H1 (cell line): ENCODE data around the gene TPD52L2. TPM values are rescaled to one million over a fixed set of nuclear protein-coding genes. Genes with fewer than 3 reads are reported as not detected.

Experiments used
- CTCF ChIA-PET: fragments of 300-600 bp; sonication (Branson Sonifier 250); formaldehyde crosslinking; loops from one replicate; lab custom pipeline; 2021; ENCODE audit not compliant: partially characterized antibody; lab: Charles Lee
- POLR2A ChIA-PET: fragments of 300-600 bp; sonication (Branson Sonifier 250); formaldehyde crosslinking; loops from one replicate; lab custom pipeline; 2021; ENCODE audit warnings: inconsistent platforms; ENCODE audit not compliant: partially characterized antibody; lab: Charles Lee
- DNase-seq, 2 experiments: peaks; one replicate each; pipeline versions ENCODE4 v3.0.0 to v3.0.0-alpha.2; 2010 to 2022; ENCODE audit warnings: low spot score in 2 of 2, low read depth in 1 of 2, mixed read lengths in 1 of 2
- FAIRE-seq: peaks from 2 replicates; lab custom pipeline; 2011; peaks lifted over from hg19 to GRCh38; lab: Jason Lieb, UNC
- H2AFZ ChIP-seq: 2 replicates; pipeline ENCODE4 v1.8.1; 2012; ENCODE audit warnings: low read length, inconsistent platforms
- H2AK5ac ChIP-seq: 2 replicates; pipeline ENCODE4 v1.6.1; 2013; ENCODE audit warnings: low read depth, low read length
- H2BK120ac ChIP-seq: replicated peaks from 2 replicates; pipeline ENCODE3; 2013; ENCODE audit warnings: low read depth, low read length, inconsistent platforms
- H2BK12ac ChIP-seq: 2 replicates; pipeline ENCODE4 v1.6.1; 2013; ENCODE audit warnings: low read depth, low read length
- H2BK15ac ChIP-seq: 2 replicates; pipeline ENCODE4 v1.6.1; 2013; ENCODE audit warnings: low read length
- H2BK20ac ChIP-seq: 2 replicates; pipeline ENCODE4 v1.6.1; 2013; ENCODE audit warnings: low read length
- H2BK5ac ChIP-seq: 2 replicates; pipeline ENCODE4 v1.6.1; 2013; ENCODE audit warnings: low read depth, low read length
- H3K14ac ChIP-seq: 2 replicates; pipeline ENCODE4 v1.6.1; 2013; ENCODE audit warnings: inconsistent platforms; ENCODE audit not compliant: insufficient read length
- H3K18ac ChIP-seq: 2 replicates; pipeline ENCODE4 v1.6.1; 2013; ENCODE audit warnings: low read length; ENCODE audit errors: extremely low read depth
- H3K23ac ChIP-seq: 2 replicates; pipeline ENCODE4 v1.6.1; 2013; ENCODE audit warnings: inconsistent platforms; ENCODE audit not compliant: insufficient read length
- H3K23me2 ChIP-seq: 2 replicates; pipeline ENCODE4 v1.6.1; 2013; ENCODE audit warnings: low read depth, low read length
- H3K27ac ChIP-seq: 2 replicates; pipeline ENCODE4 v1.6.1; 2011; ENCODE audit warnings: low read depth, low read length, inconsistent platforms
- H3K27me3 ChIP-seq, 4 experiments: replicated peaks in 1 of 4; 1 replicate in 1 of 4; 2 replicates in 3 of 4; pipeline versions ENCODE4 v1.6.1 to v1.8.1; 2011 to 2013; ENCODE audit warnings: low read length in 3 of 4, mild to moderate bottlenecking in 3 of 4, inconsistent platforms in 2 of 4, mixed read lengths in 2 of 4, moderate library complexity in 1 of 4; ENCODE audit not compliant: control insufficient read depth in 3 of 4, insufficient read depth in 3 of 4; ENCODE audit errors: extremely low read depth in 1 of 4
- H3K36me3 ChIP-seq, 4 experiments: 2 replicates each; pipeline versions ENCODE4 v1.6.1 to v1.8.1; 2011 to 2013; ENCODE audit warnings: mild to moderate bottlenecking in 4 of 4, low read length in 3 of 4, moderate library complexity in 2 of 4, control low read depth in 1 of 4, inconsistent platforms in 1 of 4; ENCODE audit not compliant: insufficient read depth in 4 of 4, control insufficient read depth in 2 of 4
- H3K4ac ChIP-seq: replicated peaks from 2 replicates; pipeline ENCODE3; 2013; ENCODE audit warnings: low read length, low read depth, mixed read lengths, inconsistent platforms; ENCODE audit not compliant: insufficient read length
- H3K4me1 ChIP-seq, 4 experiments: replicated peaks in 1 of 4; 1 replicate in 1 of 4; 2 replicates in 3 of 4; pipeline versions ENCODE4 v1.6.1 to v1.8.1; 2011 to 2013; ENCODE audit warnings: low read length in 3 of 4, inconsistent platforms in 2 of 4, mixed read lengths in 1 of 4; ENCODE audit not compliant: insufficient read depth in 4 of 4, control insufficient read depth in 3 of 4
- H3K4me2 ChIP-seq, 2 experiments: 2 replicates each; pipeline versions ENCODE4 v1.6.1 to v1.8.1; 2011 to 2013; ENCODE audit warnings: low read depth in 2 of 2, low read length in 2 of 2, control low read depth in 1 of 2, inconsistent platforms in 1 of 2, mild to moderate bottlenecking in 1 of 2; ENCODE audit not compliant: insufficient read depth in 1 of 2
- H3K4me3 ChIP-seq, 4 experiments: fragments of 200-600, 300-600 bp in 1 of 4; sonication (generic), shearing (Covaris generic), sonication (Bioruptor Twin) in 1 of 4; 2 replicates each; pipeline versions ENCODE4 v1.5.1 to v1.8.1; 2011 to 2016; ENCODE audit warnings: low read length in 4 of 4, low read depth in 3 of 4, control low read depth in 2 of 4, inconsistent platforms in 2 of 4, mild to moderate bottlenecking in 2 of 4, mixed read lengths in 1 of 4, moderate library complexity in 1 of 4; ENCODE audit not compliant: insufficient read depth in 2 of 4; ENCODE audit errors: extremely low read depth in 1 of 4
- H3K56ac ChIP-seq: replicated peaks from 2 replicates; pipeline ENCODE3; 2013; ENCODE audit warnings: low read depth, mild to moderate bottlenecking, mixed read lengths, low read length, inconsistent platforms; ENCODE audit not compliant: insufficient read length
- H3K79me1 ChIP-seq: 2 replicates; pipeline ENCODE4 v1.6.1; 2013; ENCODE audit warnings: low read depth, low read length, control low read depth
- H3K79me2 ChIP-seq, 2 experiments: 2 replicates each; pipeline versions ENCODE4 v1.6.1 to v1.8.1; 2012 to 2013; ENCODE audit warnings: low read length in 2 of 2, mild to moderate bottlenecking in 2 of 2, inconsistent platforms in 1 of 2; ENCODE audit not compliant: insufficient read depth in 2 of 2, control insufficient read depth in 1 of 2
- H3K9ac ChIP-seq, 4 experiments: replicated peaks in 1 of 4; 1 replicate in 1 of 4; 2 replicates in 3 of 4; pipeline versions ENCODE4 v1.6.1 to v1.8.1; 2011 to 2013; ENCODE audit warnings: low read depth in 3 of 4, low read length in 3 of 4, control low read depth in 2 of 4, mild to moderate bottlenecking in 2 of 4, moderate library complexity in 2 of 4, inconsistent platforms in 1 of 4; ENCODE audit errors: extremely low read depth in 1 of 4
- H3K9me3 ChIP-seq, 2 experiments: 2 replicates each; pipeline versions ENCODE4 v1.6.1 to v1.8.1; 2012 to 2013; ENCODE audit warnings: mild to moderate bottlenecking in 2 of 2, moderate library complexity in 2 of 2, control low read depth in 1 of 2, inconsistent platforms in 1 of 2, low read depth in 1 of 2, low read length in 1 of 2, mixed read lengths in 1 of 2; ENCODE audit not compliant: insufficient read depth in 2 of 2
- H4K20me1 ChIP-seq, 2 experiments: replicated peaks in 1 of 2; 2 replicates each; pipeline versions ENCODE3 to v1.8.1; 2011 to 2013; ENCODE audit warnings: inconsistent platforms in 2 of 2, low read length in 2 of 2, mild to moderate bottlenecking in 1 of 2; ENCODE audit not compliant: insufficient read depth in 2 of 2, control insufficient read depth in 1 of 2
- H4K5ac ChIP-seq: 2 replicates; pipeline ENCODE4 v1.6.1; 2013; ENCODE audit warnings: low read length, low read depth, mixed read lengths, inconsistent platforms; ENCODE audit not compliant: insufficient read length
- H4K8ac ChIP-seq: 2 replicates; pipeline ENCODE4 v1.8.0; 2013; ENCODE audit warnings: mild to moderate bottlenecking, moderate library complexity, low read length, inconsistent platforms; ENCODE audit not compliant: insufficient read depth; ENCODE audit errors: extremely low read depth
- H4K91ac ChIP-seq: replicated peaks from 2 replicates; pipeline ENCODE3; 2013; ENCODE audit warnings: low read length, mixed read lengths, inconsistent platforms; ENCODE audit not compliant: insufficient read length
- CHD2 ChIP-seq: IDR thresholded peaks from 2 replicates; pipeline ENCODE4 v1.6.1; 2012; ENCODE audit warnings: low read length, improper control_type of control experiment
- CTCF ChIP-seq, 3 experiments: IDR thresholded peaks; 1 replicate in 2 of 3; 2 replicates in 1 of 3; pipeline versions ENCODE4 v1.5.1 to v1.6.1; 2011; ENCODE audit warnings: low read length in 3 of 3, mild to moderate bottlenecking in 3 of 3, inconsistent platforms in 2 of 3, low read depth in 1 of 3, moderate library complexity in 1 of 3; ENCODE audit not compliant: insufficient read depth in 1 of 3; ENCODE audit errors: control extremely low read depth in 1 of 3
- RAD21 ChIP-seq, 2 experiments: IDR thresholded peaks in 1 of 2; conservative IDR thresholded peaks in 1 of 2; 2 replicates each; pipeline ENCODE4 v1.6.1; 2011; ENCODE audit warnings: low read depth in 2 of 2, low read length in 2 of 2, improper control_type of control experiment in 1 of 2, inconsistent platforms in 1 of 2, mild to moderate bottlenecking in 1 of 2, moderate library complexity in 1 of 2
- RBBP5 ChIP-seq: IDR thresholded peaks from 2 replicates; pipeline ENCODE4 v1.7.1; 2012; ENCODE audit warnings: low read depth, mild to moderate bottlenecking, inconsistent platforms, low read length, moderate library complexity, borderline replicate concordance
- SIN3A ChIP-seq, 2 experiments: IDR thresholded peaks in 1 of 2; conservative IDR thresholded peaks in 1 of 2; 2 replicates each; pipeline ENCODE4 v1.6.1; 2011 to 2012; ENCODE audit warnings: low read length in 2 of 2, improper control_type of control experiment in 1 of 2, low read depth in 1 of 2, mild to moderate bottlenecking in 1 of 2
- WGBS, 2 experiments: shearing (Covaris generic) in 1 of 2; methylation state at CpG; one replicate each; pipeline versions ENCODE4 v1.1.6 to v1.1.7; 2013 to 2015; ENCODE audit warnings: low lambda C conversion rate in 2 of 2, mixed read lengths in 2 of 2, inconsistent platforms in 1 of 2, low coverage in 1 of 2, missing lambda C conversion rate in 1 of 2; ENCODE audit not compliant: insufficient replicate concordance in 2 of 2, insufficient coverage in 1 of 2, insufficient read length in 1 of 2; ENCODE audit errors: extremely low coverage in 1 of 2, missing lambda C conversion rate in 1 of 2; 5-methylcytosine and 5-hydroxymethylcytosine counted together
- polyA plus RNA-seq, 7 experiments: library from polyadenylated mRNA; depleted of rRNA in 3 of 7; stranded (reverse) in 5 of 7; unstranded in 2 of 7; fragments of >200 nt in 5 of 7; fragments of 200-250 nt in 2 of 7; gene quantifications; 1 replicate in 5 of 7; 2 replicates in 1 of 7; 4 replicates in 1 of 7; pipeline versions ENCODE4 v1.2.1 to v1.2.3, GENCODE V29; 2011 to 2013; ENCODE audit warnings: missing spikeins in 2 of 7, mixed read lengths in 2 of 7
- total RNA-seq: library from RNA; stranded (reverse); fragmentation: NEBNext Ultra II Directional; extraction: Animal tissue kit (Norgen Biotek cat#: 25700); gene quantifications from 2 replicates; pipeline ENCODE4 v1.2.1, GENCODE V29; 2021

Gene TPD52L2
- total and polyA plus RNA-seq, 2 of the 8 experiments (the other 6 are each of a cell fraction or from before 2014, with no cell fraction given), result 77.1 to 80.2 TPM

- no peak overlapping the region for H2BK20ac ChIP-seq
- peaks cover 3 to 9% (median 6%) of the 10 kb centered on the region in 4 experiments; a peak in 5 of 7 replicates for H3K4me1 ChIP-seq
- H3K27me3 ChIP-seq, result peaks cover 0 to 13% (median 11%) of the 10 kb centered on the region in 4 experiments; a peak in 5 of 7 replicates
- no peak overlapping the region for H2AFZ ChIP-seq
- DNase-seq (no peak), FAIRE-seq (no peak)
- H3K79me2 ChIP-seq, result peaks cover 14 to 65% of the 10 kb centered on the region in 2 experiments
- no peak overlapping the region for H2BK120ac ChIP-seq
- no peak overlapping the region for H2BK5ac ChIP-seq
- peaks cover 6 to 20% of the 10 kb centered on the region in 2 experiments for H4K20me1 ChIP-seq
- no peak overlapping the region for H3K4ac ChIP-seq
- TF ChIP-seq SIN3A (conservative IDR thresholded peaks at IDR 0.05 in 1 of 2, IDR thresholded peaks at IDR 0.05 in 1 of 2; ENCODE audit: low read depth in 1 of 2, low read length in 2 of 2) (no peak), RAD21 (IDR thresholded peaks at IDR 0.05 in 1 of 2, conservative IDR thresholded peaks at IDR 0.05 in 1 of 2; ENCODE audit: low read depth in 2 of 2, low read length in 2 of 2) (no peak), CHD2 (no peak), RBBP5 (no peak), CTCF (IDR thresholded peaks at IDR 0.05; ENCODE audit: control extremely low read depth in 1 of 3, insufficient read depth in 1 of 3, low read depth in 1 of 3, low read length in 3 of 3) (no peak)
- H2AK5ac ChIP-seq, result no peak overlapping the region
- no peaks in the 10 kb centered on the region for H3K9me3 ChIP-seq
- no peak overlapping the region for H2BK15ac ChIP-seq
- 92% methylated on average over 22 of the region's 25 CpGs; no CpG with 5 or more reads in 1 of the 2 experiments for WGBS, 2 experiments
- no peak overlapping the region for H4K8ac ChIP-seq
- peaks cover 4% of the 10 kb centered on the region; the same call in 1 of the 2 replicates for H3K23me2 ChIP-seq
- H3K4me3 ChIP-seq, result no peak overlapping the region
- CTCF ChIA-PET, result interaction anchor here (2.1 kb wide), 1 partner anchor 49 kb away, joined by 5 read pairs; no protein-coding TSS in a partner anchor
- no peak overlapping the region for H3K18ac ChIP-seq
- no peak overlapping the region for H3K23ac ChIP-seq
- H3K4me2 ChIP-seq, result no peak overlapping the region
- POLR2A ChIA-PET, result no interaction called here
- peaks cover 15% of the 10 kb centered on the region for H3K79me1 ChIP-seq
- H3K9ac ChIP-seq, result 0 out of 7 replicates have a peak overlapping the region, but pooled peaks of 1 of the 4 experiments have one; percentile 10
- no peaks in the 10 kb centered on the region; a peak in 1 of 8 replicates for H3K36me3 ChIP-seq
- H2BK12ac ChIP-seq, result no peak overlapping the region
- no peak overlapping the region for H4K91ac ChIP-seq
- no peak overlapping the region for H3K56ac ChIP-seq
- H4K5ac ChIP-seq, result no peak overlapping the region
- no peak overlapping the region for H3K14ac ChIP-seq
- H3K27ac ChIP-seq, result no peak overlapping the region
Measured at GRCh38 chr20:63825331-63826118, 39.5 kb upstream of the TPD52L2 start.
